Epithelial cell of esophagus (primary cell): ENCODE results near the gene KIAA0319L.
A peak's percentile ranks its signal among the peaks of the same experiment; 100 is the strongest.

Experiments
- DNase-seq: peaks from one replicate; pipeline ENCODE4 v3.0.0; 2010; ENCODE audit warnings: low read depth
- H3K4me3 ChIP-seq: 2 replicates; pipeline ENCODE4 v1.5.1; 2011; ENCODE audit warnings: mild to moderate bottlenecking, low read length, control low read depth
- TF ChIP-seq, protein P1 (sequence below): IDR thresholded peaks from 2 replicates; pipeline ENCODE4 v1.5.1; 2011; ENCODE audit warnings: low read depth, mild to moderate bottlenecking, low read length, control low read depth, inconsistent platforms; ENCODE audit not compliant: insufficient read depth; ENCODE audit errors: missing control alignments

KIAA0319L gene

DNA sequence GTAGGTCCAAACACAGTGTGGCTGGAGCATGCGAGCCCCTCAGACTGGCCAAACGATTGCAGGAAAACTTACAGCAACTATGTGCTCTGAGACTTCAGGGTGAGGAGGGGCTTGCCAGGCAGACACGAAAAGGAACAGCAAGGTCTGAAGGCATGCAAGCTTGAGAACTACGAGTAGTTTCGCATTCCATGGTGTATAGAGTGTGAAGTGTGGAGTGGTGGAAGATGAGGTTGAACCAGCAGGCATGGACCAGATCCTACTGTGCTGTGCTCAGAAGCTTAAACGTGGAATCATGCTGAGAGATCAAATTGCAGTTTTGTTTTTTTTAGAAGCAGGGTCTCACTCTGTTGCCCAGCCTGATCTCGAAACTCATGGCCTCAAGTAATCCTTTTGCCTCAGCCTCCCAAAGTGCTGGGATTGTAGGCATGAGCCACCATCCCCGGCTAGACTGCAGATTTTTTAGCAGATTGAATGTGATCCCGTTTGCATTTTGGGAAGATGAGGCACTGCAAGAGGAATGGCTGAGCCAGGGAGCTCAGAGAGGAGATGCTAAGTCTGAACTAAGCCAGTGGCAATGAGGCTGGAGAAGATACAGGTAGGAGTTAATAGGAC lies 10.8 kb upstream of the KIAA0319L start:
- no peak for DNase-seq
- TF ChIP-seq, protein P1, sequence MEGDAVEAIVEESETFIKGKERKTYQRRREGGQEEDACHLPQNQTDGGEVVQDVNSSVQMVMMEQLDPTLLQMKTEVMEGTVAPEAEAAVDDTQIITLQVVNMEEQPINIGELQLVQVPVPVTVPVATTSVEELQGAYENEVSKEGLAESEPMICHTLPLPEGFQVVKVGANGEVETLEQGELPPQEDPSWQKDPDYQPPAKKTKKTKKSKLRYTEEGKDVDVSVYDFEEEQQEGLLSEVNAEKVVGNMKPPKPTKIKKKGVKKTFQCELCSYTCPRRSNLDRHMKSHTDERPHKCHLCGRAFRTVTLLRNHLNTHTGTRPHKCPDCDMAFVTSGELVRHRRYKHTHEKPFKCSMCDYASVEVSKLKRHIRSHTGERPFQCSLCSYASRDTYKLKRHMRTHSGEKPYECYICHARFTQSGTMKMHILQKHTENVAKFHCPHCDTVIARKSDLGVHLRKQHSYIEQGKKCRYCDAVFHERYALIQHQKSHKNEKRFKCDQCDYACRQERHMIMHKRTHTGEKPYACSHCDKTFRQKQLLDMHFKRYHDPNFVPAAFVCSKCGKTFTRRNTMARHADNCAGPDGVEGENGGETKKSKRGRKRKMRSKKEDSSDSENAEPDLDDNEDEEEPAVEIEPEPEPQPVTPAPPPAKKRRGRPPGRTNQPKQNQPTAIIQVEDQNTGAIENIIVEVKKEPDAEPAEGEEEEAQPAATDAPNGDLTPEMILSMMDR: no peak
- H3K4me3 ChIP-seq: no peak overlapping the region

DNA sequence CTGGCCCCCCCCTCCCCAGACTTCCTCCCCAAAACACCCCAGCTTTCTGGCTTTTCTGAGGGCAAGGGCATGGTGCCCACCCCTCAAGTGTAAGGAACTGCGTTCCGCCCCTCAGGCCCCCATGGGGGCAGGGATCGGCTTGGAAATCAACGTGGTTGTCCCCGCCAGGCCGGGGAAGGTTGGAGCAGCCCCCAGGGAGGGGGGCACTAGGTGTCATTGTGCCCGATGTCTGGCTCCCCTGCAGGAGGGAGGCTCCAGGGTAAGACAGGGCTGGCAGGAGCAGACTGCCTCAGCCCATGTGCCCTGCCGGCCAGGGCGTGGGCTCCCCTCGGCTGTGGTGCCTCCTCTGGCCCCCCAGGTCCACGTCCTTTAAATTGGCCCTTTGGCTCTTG lies 8.5 kb upstream of the KIAA0319L start:
- DNase-seq: no peak
- TF ChIP-seq, protein P1: no peak
- no peak overlapping the region for H3K4me3 ChIP-seq

DNA sequence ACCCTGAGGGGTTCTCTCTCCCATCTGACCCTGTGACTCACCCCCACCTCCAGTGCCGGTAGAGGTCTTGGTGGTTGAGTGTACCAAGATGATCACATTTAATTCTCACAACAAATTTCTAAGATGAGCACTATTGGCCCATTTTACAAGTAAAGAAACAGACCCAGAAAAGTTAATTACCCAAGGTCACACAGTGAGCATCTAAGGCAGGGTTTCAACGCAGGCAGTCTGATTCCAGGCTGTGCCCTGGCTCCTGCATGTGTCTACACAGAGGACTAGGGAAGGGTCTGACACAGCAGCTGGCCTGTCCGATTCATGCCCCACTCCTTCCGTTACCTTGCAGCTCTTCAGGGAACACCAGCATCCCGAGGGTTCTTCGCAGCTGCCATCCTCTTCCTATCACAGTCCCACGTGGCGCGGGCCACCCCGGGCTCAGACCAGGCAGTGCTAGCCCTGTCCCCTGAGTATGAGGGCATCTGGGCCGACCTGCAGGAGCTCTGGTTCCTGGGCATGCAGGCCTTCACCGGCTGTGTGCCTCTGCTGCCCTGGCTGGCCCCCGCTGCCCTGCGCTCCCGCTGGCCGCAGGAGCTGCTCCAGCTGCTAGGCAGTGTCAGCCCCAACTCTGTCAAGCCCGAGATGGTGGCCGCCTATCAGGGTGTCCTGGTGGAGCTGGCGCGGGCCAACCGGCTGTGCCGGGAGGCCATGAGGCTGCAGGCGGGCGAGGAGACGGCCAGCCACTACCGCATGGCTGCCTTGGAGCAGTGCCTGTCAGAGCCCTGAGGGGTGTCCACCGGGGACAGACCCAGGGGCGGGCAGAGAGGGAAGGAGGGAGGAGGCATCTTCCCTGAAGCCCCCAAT lies 7.9 kb upstream of the KIAA0319L start:
- TF ChIP-seq, protein P1: no peak
- H3K4me3 ChIP-seq: no peak overlapping the region
- DNase-seq: no peak

DNA sequence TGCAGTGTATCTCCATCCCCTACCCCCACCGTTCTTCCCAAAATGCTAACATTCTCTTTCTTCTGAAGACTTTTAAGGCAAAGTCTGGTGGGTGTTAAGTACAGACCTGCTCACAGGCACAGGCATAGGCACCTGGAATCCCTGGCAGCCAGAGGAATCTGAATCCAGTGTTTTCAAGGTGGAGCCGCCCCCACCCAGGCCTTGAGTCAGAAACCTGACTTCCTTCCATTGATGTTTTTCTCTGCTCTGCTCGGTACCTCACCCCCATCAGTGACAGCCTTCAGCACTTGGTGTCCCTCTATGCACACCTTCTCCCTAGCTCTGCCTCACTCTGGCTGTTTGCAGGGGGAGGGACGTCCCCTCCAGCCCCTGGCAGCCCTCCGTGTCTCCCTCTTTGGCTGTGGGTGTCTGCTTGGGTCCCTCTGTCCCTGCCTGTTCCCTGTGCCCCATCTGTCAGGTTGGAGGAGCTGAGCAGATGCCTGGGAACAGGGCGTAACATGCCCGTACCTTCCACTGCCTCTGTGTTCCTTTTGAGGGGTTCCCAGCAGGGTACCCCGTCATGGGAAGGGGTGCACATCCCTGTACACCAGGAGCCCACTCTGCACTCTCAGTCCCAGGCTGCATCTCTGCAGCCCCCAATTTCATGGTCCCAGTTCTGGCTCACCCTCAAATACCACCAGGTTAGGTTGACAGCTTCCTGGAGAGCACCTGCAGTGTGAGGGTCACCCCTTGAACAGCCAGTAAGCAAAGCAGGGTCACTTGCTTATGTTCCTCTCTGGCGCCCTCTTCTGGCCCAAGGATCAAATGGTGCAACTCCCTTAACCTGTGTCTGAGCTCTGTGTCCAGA lies 7.1 kb upstream of the KIAA0319L start:
- TF ChIP-seq, protein P1: peak; percentile 91
- no peak overlapping the region for H3K4me3 ChIP-seq
- peak; percentile 88 for DNase-seq

DNA sequence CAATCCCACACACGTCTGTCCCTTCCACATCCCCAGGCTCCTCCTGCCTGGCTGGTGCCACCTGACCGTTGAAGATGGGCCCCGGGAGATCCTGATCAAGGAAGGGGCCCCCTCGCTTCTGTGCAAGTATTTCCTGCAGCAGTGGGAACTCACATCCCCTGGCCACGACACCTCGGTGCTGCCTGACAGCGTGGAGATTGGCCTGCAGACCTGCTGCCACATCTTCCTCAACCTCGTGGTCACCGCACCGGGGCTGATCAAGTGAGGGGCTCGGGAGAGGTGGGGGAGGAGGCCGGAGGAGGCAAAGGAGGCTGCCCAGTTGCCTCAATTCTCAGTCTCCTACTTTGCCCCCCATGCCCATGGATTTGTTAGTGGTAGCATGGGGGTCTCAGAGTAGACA lies 6.0 kb upstream of the KIAA0319L start:
- H3K4me3 ChIP-seq: no peak overlapping the region
- TF ChIP-seq, protein P1: no peak
- DNase-seq: no peak

DNA sequence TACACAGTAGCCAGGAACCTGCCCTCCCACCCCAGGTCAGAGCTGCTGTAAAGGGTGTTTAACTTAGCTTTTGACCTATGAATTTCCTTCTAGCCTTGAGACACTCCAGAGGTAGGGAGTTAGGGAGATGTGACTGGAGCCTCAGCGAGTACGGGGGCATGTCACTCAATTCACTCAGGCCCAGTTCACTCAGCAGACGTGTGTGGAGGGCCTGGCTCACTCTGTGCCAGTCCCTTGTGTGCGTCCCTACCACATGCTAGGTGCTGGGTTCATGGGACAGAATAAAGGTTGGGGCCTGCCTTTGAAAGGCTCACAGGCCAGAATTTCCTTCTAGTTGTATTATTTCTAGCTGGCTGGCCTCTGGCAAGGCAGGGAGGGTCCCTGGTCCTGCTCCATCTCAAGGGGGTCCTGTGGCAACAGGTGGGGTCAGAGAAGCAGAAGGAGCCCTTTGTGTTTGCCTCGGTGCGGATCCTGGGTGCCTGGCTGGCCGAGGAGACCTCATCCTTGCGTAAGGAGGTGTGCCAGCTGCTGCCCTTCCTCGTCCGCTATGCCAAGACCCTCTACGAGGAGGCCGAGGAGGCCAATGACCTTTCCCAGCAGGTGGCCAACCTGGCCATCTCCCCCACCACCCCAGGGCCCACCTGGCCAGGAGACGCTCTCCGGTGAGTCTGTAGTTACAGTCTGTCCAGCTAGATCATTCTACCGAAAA lies 4.9 kb upstream of the KIAA0319L start:
- TF ChIP-seq, protein P1: no peak
- H3K4me3 ChIP-seq: no peak overlapping the region
- DNase-seq: no peak
